NCI-H748 (cell line): ENCODE data around the gene TUBA1C.
"Not testable (repeated sequence)": the region's sequence is repeated elsewhere in the genome, so short reads cannot be mapped to it uniquely, and the experiment has no call there.

Experiments used
- DNase-seq: peaks from one replicate; lab custom pipeline; 2025; ENCODE audit not compliant: unreplicated experiment; lab: John Stamatoyannopoulos, UW

Gene TUBA1C

DNA sequence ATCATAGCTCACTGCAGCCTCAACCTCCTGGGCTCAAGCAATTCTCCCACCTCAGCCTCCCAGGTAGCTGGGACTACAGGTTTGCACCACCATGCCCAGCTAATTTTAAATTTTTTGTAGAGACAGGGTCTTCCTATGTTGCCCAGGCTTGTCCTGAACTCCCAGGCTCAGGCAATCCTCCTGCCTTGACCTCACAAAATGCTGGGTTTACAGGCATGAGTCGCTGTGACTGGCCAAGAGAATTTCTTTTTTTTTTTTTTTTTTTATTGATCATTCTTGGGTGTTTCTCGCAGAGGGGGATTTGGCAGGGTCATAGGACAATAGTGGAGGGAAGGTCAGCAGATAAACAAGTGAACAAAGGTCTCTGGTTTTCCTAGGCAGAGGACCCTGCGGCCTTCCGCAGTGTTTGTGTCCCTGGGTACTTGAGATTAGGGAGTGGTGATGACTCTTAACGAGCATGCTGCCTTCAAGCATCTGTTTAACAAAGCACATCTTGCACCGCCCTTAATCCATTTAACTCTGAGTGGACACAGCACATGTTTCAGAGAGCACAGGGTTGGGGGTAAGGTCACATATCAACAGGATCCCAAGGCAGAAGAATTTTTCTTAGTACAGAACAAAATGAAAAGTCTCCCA lies 18.0 kb downstream of the TUBA1C start:
- not testable (repeated sequence) for DNase-seq

- no peak for DNase-seq
Observed at GRCh38 chr12:49283541-49284429, 18.9 kb downstream of the TUBA1C start.

GRCh38 chr12:49284672-49285071 lies 19.8 kb downstream of the TUBA1C start:
- no peak for DNase-seq

DNA sequence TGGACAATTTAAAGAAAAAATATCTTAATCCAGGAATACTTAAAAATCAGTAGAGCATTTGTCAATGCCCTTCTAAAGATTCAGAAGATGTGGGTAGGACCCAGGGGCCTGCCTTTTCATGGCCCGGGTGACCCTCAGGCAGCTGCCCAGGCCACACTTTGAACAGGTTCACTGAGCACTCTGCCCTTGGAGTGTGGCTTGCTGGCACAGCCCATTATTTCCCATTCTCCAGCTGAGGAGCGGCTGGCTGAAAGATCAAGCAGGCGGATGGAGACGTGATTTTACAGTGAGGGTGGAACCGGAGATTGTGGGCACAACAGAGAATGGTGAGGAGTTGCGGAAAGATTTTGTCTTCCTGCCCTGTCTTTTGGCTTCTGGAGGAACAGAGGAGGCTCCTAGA lies 23.0 kb downstream of the TUBA1C start:
- DNase-seq, result no peak

GRCh38 chr12:49288412-49288853 lies 23.6 kb downstream of the TUBA1C start:
- DNase-seq, result peak; percentile 47

GRCh38 chr12:49288922-49289555 lies 24.2 kb downstream of the TUBA1C start:
- no peak for DNase-seq

- DNase-seq, result no peak
Observed at GRCh38 chr12:49292729-49293055, 27.8 kb downstream of the TUBA1C start.

DNA sequence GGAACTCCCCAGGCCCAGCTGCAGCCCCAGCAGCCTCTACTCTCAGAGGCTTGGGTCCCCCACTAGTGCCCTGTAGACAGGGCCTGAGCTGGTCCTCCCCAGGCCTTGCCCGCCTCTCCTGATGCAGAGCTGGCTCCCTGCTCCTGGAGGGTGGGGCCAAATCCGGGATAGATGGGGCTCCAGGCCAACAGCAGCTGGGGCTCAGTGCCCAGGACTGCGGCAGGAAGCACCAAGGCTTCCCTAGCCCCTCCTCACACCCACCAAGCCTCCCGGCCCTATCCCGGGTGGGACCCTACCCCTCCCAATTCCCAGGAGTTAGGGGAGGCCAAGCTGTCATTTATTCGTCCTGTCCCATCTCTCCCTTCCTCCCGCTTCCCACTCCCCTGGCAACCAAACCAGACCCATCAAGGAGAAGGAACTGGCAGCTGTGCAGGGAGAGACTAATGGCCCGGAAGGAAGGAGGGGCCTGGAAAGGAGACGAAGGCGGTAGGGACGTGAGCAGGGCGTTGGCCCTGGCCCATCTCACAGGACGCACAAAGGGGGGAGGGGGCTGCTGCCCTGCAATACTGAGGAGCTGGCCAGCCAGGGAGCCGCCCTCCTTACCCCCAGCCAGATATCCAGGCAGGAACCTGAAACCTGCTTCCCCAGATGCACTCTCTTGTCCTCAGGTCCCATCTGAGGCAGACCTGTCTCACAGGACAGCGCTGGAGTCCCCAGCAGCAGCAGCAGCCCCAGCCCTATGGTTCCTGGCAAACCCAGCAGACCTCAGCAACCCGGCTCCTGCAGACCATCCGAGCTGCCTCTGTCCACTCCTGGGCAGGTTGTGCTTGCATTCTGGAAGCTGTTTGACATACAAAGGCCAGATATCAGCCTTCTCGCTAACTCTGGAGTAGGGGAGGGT lies 28.4 kb downstream of the TUBA1C start:
- peak; percentile 19 for DNase-seq

- DNase-seq, result no peak
Observed at GRCh38 chr12:49294086-49294803, 29.4 kb downstream of the TUBA1C start.

- no peak for DNase-seq
Observed at GRCh38 chr12:49294804-49295081, 29.9 kb downstream of the TUBA1C start.

DNA sequence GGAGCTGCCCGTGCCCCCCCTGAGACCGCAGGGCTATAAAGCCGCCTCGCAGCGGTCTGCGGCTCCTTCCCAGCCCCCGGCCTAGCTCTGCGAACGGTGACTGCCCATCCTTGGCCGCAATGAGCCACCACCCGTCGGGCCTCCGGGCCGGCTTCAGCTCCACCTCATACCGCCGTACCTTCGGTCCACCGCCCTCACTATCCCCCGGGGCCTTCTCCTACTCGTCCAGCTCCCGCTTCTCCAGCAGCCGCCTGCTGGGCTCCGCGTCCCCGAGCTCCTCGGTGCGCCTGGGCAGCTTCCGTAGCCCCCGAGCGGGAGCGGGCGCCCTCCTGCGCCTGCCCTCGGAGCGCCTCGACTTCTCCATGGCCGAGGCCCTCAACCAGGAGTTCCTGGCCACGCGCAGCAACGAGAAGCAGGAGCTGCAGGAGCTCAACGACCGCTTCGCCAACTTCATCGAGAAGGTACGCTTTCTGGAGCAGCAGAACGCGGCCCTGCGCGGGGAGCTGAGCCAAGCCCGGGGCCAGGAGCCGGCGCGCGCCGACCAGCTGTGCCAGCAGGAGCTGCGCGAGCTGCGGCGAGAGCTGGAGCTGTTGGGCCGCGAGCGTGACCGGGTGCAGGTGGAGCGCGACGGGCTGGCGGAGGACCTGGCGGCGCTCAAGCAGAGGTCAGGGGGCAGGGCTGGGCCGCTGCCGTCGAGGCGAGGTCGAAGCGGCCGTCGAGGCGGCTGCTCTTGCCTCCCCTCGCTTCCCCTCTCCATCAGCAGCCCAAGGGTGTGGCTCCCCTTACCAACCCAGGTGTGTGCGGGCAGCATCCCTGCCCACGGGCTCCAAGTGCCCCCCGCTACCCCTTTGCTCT lies 30.4 kb downstream of the TUBA1C start, which contains the start of gene PRPH:
PRPH (plus strand) TSS at position 66 of the 855 bp plus-strand sequence; CDS start at position 120, 54 bp downstream.
- DNase-seq, result no peak

DNA sequence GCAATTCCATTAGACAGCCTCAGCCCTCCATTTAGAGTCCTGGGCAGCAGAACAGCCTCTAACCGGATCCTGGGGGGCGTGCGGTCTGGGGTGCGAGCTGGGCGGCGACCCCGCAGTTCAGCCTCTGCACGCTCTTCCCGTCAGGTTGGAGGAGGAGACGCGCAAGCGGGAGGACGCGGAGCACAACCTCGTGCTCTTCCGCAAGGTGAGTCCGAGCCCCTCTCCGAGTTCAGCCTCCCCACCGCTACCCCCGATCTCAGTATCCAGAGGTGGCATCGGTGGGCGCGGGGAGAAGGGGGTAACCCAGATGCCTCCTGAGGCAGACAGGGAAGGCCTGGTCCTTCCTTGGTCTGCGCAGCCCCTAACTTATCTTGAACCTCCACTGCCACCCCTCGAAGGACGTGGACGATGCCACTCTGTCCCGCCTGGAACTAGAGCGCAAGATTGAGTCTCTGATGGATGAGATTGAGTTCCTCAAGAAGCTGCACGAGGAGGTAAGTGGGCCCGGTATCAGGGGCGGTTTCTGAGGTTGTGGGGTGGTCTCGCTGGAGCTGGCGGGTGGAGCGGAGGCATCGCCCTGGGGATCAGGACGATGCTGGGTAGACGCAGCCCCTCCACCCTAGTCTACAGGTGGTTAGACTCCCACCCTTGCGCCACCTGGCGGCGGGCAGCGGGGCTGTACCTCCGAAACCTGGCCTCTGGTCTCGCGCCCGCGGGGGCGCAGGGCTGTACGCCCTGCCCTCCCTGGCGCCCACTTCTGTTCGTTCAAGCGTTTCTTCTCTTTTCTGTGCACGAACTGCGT lies 31.4 kb downstream of the TUBA1C start:
- peak; percentile 85 for DNase-seq

DNA sequence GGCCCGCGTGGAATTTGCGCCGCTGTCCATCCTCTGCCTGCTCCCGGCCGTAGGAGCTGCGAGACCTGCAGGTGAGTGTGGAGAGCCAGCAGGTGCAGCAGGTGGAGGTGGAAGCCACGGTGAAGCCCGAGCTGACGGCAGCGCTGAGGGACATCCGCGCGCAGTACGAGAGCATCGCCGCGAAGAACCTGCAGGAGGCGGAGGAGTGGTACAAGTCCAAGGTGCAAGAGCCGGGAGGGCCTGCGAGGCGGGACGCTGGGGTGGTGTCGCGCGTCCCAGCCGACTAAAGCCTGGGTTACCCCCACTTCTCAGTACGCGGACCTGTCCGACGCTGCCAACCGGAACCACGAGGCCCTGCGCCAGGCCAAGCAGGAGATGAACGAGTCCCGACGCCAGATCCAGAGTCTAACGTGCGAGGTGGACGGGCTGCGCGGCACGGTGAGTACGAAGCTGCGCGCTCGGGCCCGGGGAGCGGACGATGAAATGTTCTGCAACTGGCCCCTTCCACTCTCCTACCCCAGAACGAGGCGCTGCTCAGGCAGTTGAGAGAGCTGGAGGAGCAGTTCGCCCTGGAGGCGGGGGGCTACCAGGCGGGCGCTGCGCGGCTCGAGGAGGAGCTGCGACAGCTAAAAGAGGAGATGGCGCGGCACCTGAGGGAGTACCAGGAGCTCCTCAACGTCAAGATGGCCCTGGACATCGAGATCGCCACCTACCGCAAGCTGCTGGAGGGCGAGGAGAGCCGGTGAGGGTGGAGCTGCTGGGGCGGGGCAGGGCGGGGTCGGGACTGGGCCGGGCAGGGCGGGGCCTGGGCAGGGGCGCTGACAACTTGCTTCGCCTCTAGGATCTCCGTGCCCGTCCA lies 32.2 kb downstream of the TUBA1C start:
- peak; percentile 87 for DNase-seq

GRCh38 chr12:49297695-49298060 lies 32.8 kb downstream of the TUBA1C start:
- no peak for DNase-seq

DNA sequence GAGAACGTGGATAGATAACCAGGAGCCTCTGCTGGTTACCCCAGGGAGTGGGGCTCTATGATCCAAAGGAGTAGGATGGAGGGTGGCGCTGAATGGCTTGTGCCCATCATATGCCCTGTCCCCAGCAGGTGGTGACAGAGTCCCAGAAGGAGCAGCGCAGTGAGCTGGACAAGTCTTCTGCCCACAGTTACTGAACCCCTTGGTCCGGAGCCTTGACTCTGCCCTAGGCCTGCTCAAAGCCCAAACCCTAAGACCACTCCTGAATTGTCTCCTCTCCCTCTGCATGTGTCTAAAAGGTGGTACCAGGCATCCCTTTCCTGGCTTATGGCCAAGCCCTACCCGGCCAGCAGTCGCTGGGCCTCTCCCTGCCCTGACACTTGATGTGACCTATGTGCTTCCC lies 33.3 kb downstream of the TUBA1C start:
- peak; percentile 14 for DNase-seq

DNA sequence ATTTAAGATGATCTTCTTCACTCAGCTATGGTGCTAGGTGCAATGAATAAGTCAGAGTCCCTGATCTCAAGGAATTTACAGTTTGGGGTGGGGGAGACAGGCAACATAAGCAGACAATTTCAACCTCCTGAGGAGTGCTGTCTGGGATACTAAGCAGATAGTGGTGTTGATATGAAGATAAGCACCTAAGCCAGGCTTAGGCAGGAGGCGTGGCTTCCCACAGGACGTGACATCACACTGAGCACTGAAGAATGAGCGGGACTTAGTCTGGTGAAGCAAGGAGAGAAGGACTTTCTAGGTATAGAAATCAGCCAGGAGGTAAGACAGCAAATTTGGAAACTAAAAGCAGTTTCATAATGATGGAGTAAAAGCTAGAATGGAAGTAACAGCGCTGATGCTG lies 36.9 kb downstream of the TUBA1C start:
- DNase-seq, result no peak

DNA sequence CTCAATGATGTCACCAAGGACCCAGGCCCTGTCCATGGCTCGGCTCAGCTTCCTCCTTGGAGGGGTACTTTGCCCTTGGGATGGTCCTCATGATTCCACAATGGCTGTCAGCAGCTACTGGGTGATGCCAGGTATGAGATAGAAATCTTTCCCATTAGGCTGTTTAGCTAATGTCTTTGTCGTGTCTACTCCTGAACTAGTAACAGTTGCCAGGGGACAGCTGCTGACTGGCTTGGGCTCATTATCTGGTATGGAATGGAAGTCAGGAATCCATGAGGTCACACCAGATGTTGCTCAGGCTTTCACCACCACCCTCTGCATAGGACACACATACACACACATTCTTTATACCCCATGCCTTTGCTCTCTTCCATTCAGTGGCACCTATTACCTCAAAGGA lies 39.3 kb downstream of the TUBA1C start:
- no peak for DNase-seq
